HG03432 (cell line): ENCODE measurements around the gene PSKH1.
"Not testable (repeated sequence)": the region's sequence is repeated elsewhere in the genome, so short reads cannot be mapped to it uniquely, and the experiment has no call there.

Experiments used
- ATAC-seq: cut with Tn5 transposase; IDR thresholded peaks from one replicate; pipeline ENCODE4 v1.9.1; 2021; ENCODE audit warnings: mild to moderate bottlenecking, moderate library complexity; ENCODE audit not compliant: unreplicated experiment

Gene PSKH1

DNA sequence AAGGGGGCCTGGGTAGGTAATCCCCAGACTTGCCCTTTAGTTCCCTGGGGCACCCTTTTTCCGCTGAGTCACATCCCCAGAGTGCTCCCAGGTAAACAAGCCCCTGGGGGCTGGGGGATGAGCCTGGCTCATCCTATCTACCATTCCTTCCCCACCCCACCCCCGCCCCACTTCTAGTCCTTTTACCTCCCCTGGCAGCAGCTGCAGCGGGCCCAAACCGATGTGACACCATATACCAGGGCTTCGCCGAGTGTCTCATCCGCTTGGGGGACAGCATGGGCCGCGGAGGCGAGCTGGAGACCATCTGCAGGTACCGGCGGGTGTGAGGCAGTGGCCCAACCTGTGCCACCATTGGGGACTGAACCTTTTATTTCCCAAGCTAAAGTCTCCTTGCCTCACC lies 7.5 kb upstream of the PSKH1 start:
- no peak for ATAC-seq

DNA sequence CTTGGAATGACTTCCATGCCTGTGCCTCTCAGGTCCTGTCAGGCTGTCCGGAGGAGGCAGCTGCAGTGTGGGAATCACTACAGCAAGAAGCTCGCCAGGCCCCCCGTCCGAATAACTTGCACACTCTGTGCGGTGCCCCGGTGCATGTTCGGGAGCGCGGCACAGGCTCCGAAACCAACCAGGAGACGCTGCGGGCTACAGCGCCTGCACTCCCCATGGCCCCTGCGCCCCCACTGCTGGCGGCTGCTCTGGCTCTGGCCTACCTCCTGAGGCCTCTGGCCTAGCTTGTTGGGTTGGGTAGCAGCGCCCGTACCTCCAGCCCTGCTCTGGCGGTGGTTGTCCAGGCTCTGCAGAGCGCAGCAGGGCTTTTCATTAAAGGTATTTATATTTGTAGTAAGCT lies 7.1 kb upstream of the PSKH1 start:
- no peak for ATAC-seq

DNA sequence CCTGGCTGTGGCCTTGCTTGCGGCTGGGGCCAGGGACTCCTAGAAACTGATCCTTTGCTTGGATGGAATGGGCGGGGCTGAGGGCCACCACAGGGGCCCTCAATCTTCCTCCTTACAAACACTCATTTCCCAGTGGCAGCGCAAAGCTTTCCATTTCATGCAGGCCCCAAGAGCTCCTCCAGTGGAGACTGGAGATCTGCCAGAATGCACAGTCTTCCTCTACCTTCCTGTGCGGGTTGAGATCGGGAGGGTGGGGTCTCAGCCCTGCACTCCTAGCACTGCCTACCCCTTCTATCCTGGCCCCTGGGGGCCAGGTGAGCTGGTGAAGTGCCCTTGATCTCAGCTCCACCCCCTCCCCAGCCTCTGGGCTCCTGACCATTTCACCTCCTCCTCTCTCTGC lies 6.7 kb upstream of the PSKH1 start:
- no peak for ATAC-seq

DNA sequence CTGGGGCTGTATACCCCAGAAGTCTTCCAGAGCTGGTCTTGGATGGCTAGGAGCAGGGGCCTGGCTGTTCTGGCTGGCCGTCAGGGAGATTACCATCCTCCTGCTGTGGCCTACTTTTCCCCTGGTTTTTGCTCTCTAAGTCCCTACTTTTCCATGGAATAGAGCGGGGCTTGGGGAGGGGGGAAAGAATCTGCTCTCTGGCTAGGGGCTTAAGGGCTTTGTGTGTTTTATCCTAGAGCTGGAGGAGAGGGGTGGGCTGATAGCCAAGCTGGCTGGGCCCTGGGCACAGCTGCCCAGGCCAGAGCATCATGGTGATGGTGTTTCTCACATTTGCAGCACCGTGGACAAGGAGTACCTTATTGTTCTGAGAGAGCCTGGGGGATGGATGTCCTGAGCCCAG lies 4.7 kb upstream of the PSKH1 start:
- ATAC-seq: no peak

DNA sequence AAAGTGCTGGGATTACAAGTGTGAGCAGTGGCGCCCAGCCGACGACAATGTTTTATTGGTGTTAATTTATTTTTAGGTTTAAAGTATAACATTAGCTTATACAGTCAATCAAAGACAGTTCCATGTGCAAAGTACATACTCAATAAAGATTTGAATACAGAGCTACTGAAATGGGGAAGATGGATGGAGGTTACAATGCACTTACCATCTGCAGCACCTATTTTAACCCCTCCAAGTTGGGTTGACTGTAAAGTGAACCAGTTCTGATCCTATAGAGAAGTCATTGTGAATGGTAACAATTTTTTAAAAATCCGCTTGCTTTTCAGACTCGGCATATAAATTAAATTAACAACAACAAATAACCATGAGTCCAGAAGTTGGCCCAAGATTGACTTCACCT lies 679 bp upstream of the PSKH1 start:
- no peak for ATAC-seq

DNA sequence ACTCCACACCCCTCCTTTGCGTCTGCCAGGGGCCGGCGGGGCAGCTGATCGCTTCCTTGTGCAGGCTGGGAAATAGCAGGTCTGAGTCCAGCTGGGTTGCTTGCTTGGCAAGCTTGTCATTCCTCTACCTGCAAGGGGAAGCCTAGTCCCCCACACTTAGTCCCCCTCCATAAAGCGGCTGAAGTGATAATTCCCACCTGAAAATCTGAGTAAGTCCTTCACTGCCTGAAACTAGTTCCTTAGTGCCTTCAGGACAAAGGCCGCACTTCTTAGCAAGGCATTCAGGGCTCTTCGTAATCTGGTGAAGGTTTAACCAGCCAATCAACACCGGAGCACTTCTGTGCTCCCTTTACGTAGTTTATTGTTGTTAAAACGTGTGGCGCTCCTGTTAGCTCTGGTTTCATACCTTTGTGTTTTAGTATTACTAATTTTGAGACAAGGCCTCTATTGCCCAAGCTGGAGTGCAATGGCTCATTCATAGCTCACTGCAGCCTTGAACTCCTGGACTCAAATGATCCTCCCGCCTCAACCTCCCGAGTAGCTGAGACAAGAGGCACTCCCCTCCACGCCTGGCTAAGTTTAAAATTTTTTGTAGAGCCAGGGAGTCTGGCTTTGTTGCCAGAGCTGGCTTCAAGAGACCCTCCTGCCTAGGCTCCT lies 817 bp downstream of the PSKH1 start:
- ATAC-seq: no peak

DNA sequence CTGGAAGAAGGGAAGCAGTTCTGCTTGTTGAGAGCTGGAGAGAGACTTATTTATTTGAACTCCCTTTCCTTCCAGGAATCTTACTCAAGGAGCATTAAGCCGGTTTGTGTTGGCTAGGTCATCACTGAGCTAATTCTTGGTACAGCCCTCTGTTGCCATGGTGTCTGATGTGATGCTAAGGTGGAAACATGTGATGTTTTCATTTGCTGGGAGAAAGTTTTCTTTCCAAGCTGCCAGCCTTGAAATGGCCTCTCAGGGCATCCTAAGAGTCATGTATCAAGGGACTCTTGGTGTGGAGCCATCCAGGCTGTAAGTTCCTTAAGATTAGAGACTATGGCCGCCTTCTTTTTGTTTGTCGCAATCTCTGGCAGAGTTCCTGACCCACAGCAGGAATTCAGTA lies 4.2 kb downstream of the PSKH1 start:
- no peak for ATAC-seq

DNA sequence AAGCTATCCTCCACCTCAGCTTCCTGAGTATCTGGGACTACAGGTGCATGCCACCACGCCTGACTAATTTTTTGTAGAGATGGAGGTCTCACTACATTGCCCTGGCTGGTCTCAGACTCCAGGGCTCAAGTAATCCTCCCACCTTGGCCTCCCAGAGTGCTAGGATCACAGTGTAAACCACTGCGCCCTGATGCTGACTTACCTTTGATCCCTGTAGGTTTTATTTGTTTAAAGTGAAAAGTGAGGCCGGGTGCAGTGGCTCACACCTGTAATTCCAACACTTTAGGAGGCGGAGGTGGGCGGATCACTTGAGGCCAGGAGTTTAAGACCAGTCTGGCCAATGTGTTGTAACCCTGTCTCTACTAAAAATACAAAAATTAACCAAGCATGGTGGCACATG lies 8.7 kb downstream of the PSKH1 start:
- ATAC-seq: no peak

DNA sequence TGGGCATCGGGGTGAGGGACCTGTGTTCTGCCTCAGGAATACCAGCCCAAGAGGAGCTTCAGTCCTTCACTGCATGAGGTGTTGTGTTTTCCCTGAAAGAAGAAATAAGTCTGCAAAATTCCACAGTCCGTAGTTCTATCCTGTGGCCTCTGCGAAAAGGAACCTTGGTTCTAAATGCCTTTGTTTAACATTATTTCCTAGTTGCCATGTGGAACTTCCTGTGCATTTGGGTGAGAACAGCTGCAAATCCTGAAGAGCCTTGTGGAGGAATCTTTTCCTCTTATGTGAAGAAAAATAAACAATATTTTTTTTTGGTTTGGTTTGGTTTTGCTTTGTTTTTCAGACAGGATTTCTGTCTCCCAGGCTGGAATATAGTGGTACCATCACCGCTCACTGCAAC lies 9.8 kb downstream of the PSKH1 start:
- ATAC-seq: no peak

DNA sequence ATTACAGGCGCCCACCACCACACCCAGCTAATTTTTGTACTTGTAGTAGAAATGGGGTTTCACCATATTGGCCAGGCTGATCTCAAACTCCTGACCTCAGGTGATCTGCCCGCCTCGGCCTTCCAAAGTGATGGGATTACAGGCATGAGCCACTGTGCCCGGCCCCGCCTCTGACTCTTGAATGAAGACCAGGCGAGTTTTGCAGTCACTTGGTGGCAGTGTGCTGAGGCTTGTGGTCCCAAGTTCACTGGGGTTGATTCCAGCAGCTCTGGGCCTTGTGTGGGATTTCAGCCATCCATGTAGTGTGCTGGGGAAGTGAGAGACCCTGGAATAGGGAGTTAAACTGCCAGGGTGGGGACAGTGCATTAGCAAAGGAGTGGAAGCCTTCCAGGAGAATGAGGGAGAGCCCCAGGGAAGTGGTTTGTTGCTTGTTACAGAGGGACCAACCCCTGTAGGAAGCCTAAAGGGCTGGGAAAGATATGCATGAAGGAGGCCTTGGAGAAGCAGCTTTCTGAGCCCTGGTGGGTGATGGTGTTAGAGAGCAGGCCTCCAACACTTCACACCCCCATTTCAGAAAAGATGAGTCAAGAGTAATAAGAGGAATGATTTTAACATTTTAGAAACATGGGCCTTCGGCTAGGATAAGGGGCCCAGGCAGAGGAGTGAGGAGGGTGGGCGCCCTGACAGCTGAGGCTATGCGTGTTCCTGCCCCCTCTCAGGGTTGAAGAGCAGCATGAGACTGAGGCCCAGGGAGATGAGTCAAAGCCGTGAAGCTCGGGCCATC lies 14.5 kb downstream of the PSKH1 start:
- no peak for ATAC-seq

DNA sequence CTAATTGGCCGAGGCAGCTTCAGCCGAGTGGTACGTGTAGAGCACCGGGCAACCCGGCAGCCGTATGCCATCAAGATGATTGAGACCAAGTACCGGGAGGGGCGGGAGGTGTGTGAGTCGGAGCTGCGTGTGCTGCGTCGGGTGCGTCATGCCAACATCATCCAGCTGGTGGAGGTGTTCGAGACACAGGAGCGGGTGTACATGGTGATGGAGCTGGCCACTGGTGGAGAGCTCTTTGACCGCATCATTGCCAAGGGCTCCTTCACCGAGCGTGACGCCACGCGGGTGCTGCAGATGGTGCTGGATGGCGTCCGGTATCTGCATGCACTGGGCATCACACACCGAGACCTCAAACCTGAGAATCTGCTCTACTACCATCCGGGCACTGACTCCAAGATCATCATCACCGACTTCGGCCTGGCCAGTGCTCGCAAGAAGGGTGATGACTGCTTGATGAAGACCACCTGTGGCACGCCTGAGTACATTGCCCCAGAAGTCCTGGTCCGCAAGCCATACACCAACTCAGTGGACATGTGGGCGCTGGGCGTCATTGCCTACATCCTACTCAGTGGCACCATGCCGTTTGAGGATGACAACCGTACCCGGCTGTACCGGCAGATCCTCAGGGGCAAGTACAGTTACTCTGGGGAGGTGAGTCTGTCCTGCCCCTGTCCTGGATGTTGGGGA lies 16.1 kb downstream of the PSKH1 start:
- no peak for ATAC-seq

DNA sequence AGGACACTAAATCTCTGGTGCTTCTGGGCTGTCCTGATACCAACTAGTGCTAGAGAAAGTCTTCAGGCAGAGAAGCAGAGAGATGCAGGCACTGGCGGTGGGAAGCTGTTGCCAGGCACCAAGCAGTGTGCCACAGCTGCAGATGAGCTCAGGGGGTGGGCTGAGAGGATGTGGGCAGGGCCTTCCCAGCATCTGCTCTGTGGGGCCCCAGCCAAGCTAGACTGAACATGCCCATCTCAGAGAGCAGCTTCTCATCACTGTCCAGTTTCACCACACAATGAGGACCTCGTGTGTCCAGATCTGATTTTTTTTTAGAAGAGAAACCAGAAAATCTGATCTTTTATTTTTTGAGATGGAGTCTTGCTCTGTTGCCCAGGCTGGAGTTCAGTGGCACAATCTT lies 17.1 kb downstream of the PSKH1 start:
- no peak for ATAC-seq

DNA sequence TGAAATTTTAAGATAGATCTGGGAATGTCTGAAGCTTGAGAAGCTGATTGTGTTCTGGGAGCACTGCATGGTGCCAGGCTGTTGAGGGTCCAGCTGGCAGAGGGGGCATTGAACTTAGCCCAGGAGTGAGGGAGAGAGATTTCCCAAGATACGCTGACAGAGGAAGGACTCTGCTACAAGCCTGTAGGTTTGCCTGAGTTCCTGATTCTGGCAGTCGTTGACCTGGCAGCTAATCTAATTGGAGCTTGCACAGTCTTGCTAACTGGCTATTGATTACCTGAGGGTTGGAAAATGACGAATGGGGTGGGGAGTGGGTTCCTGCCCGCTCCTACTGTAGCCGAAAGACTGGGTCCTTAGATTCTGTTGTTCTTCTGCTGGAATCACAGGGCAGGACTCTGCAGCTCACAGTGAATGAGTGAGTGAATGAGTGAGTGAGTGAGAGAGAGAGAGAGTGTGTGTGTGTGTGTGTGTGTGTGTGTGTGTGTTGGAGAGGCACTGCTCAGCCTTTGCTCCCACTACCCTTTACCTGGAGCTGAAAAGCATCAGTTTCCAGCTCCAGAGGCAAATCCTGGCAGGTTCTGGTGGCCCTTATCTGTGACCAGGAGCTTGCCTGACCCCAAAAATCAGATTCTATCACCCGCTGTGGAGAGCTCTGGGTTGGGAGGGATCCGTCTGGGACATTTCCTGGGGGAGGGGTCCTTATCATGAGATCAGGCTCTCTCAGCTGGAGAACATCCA lies 21.9 kb downstream of the PSKH1 start:
- ATAC-seq: no peak

DNA sequence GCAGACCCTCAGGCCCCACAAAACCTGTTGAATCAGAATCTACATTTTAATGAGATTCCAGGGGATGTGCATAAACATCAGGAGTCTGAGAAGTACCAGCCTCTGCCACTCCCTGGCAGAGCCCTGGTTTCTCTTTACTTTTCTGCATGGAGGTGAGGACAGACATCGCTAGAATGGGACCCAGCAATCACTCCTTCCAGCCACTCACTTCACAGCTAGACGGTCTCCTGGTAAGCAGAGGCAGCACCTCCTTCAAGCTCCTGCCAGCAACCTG lies 22.4 kb downstream of the PSKH1 start:
- ATAC-seq: not testable (repeated sequence)

DNA sequence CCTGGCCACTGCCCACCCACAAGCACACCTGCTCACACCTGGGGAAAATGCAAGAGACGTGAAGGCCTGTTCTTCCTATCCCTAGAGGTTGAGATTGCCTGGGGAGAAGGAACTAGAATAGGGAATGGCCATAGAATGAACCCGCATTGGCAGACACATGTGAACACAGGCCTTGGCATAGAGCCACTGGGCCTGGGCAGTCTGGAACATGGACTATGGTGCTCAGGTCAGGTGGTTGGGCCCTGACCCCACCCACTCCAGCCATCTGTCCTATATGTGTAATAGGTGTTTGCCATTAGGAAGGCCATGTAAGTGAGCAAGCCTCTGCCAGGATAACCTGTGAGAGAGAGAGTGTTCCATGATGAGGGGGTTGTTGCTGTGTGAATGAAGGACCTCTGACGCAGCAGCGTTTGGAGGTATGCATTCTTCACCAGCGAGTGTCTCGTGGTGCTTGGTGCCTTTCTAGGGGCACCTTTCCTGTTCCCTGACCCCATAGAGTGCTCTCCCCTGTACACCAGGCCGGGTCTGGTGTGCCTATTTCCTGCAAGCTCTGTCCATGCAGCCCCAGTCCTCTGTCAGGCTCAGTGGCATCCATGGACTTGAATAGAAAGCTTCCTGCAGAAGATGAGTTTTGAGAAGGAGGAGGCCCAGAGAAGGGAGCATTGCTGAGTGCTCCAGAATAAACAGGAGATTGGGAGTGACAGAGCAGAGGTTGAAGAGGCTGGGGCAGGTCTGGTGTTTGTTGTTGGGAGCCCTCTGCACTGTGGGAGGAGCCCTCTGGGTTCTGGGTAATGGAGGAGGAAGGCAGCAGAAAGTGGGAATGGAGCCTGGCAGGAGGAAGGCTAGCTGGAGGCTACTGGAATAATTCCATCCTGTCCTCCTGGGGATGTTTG lies 23.0 kb downstream of the PSKH1 start:
- no peak for ATAC-seq

DNA sequence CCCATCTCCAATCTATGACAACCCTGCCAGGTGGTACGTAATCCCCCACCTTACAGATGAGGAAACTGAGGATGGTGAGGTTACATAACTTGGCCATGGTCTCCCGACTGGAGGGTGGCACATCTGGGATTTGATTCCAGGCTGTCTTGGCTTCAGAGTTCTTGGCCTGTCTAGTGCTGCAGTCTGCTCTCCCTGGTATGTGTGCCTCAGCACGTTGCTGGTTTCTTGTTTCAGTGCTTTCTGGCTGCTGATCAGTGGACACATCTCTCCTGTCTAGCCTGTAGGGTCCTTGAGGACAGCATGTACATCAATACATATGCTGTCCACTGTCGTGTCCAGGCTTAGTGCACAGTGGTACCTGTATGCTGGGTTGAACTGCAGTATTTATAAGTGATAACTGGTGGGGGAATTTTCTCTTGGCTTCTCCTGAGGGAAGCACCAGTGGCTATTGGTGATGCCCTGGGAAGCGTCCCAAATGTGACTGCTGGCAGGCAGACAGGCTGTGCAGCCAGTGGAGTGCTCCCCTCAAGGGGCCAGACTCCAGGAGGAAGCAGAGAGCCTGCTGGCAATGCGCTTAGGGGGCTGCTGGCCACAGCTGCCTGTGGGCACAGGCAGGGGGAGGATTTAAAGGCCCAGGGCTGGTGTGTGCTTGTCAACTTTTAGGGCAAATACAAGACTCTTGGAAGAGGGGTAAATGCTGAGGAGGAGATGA lies 24.2 kb downstream of the PSKH1 start:
- ATAC-seq: no peak

DNA sequence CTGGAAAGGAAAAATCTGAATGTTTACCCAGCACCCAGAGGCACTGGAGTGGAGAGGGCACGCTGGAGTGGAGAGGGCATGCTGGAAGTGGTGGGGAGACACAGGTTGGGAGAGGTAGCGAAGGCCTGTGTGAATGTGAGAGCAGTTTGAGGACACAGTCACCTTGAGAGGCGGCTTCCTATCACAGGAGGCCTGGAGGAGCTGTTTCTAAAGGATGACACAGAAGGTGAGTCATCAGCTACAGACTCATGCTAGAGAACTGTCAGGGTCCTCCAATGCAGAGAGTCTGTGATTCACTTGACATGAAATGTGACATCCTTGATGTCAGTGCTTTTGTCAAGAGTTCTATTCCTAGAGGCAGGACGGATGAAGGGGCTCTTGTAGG lies 24.8 kb downstream of the PSKH1 start:
- ATAC-seq: no peak

DNA sequence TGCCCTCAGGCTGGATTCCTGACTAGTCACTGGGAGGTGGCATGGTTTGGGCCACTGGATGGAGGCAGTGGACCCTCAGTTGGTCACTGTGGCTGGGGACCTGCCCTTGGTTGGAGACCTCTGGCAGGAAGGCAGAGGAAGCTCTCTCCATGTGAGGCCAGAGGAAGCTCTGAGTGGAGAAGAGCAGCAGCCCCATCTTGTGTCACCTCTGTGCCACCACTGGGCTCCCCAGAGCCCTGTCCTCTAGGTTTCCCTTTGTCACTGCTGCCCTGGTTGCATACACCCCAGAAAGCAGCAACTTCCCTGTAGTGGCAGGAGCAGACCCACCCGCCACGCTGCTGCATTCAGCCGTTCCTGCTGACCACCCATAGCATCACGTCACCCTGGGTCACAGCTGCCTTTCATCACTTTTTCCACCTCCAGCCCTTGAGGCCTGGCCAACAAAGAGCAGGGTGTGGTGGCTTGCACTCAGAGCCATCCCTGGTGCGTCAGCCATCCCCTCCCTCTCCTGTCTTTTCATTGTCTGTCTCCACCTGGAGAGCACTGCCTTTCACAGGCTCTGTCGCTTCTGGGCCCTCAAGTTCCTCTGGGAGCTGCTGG lies 26.7 kb downstream of the PSKH1 start:
- ATAC-seq: no peak

DNA sequence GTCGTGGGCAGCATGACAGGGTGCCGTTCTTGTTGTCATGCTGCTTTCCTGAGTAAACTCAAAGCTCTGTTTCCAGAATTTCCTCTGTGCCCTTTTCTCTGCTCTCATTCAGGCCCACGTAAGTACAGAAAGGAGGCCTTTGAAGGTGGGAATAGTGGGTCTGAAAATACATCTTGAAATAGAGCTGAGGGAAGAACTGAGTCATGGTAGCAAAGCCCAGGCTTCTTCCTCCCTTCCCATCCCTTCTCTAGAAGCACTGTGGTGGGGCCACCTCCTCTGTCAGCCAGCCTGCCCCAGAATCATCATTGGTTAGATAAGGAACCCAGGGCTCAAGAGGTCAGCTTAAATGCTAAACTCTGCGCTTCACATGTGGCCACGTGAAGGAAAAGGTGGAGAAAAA lies 29.2 kb downstream of the PSKH1 start:
- no peak for ATAC-seq

DNA sequence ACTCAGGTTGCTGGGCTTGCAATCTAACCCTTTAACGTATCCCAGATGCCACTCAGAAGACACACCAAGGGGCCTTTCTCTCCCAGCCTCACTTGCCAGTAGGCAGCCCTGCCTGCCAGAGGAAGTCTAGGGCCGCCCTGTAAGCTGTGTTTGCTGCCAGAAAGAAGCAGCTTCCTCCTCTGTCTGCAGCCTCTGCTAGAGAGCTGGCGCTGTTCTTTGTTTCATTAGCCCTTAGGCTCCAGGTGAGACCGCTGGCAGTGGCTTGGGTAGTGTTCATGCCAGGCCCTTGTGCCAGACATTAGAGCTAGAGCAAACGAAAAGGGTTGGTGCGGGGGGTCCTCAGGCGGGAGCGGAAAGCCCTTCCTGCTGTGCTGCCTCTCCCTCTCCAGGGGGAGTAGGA lies 29.7 kb downstream of the PSKH1 start:
- no peak for ATAC-seq
